GM12878 (cell line): ENCODE results near the gene ZSCAN20. TPM values are rescaled to one million over a fixed set of nuclear protein-coding genes. Genes with fewer than 3 reads are reported as not detected.
A peak's percentile ranks its signal among the peaks of the same experiment; 100 is the strongest.

ENCODE experiments used
- ATAC-seq: fragments of 200-7000 bp; cut with Tn5 transposase; 3 replicates; pipeline ENCODE4 v1.9.1; 2020; ENCODE audit warnings: mild to moderate bottlenecking, moderate library complexity
- BruUV-seq: library from RNA; stranded (reverse); fragments of 400-500 nt; replicated peaks from 2 replicates; lab custom pipeline; 2021; lab: Mats Ljungman, UMichigan
- CTCF ChIA-PET: fragments of 300-600 bp; sonication (Branson Sonifier 250); formaldehyde crosslinking; extraction: SDS; loops from one replicate; lab custom pipeline; 2021; ENCODE audit warnings: inconsistent platforms; lab: Yijun Ruan, JAX
- POLR2A ChIA-PET: fragments of 350-600 bp; formaldehyde crosslinking; extraction: SDS; loops from one replicate; lab custom pipeline; 2021; ENCODE audit warnings: inconsistent platforms; lab: Charles Lee
- RAD21 ChIA-PET: fragments of 300-600 bp; sonication (Branson Sonifier 250); formaldehyde crosslinking; loops from one replicate; lab custom pipeline; 2023; ENCODE audit warnings: antibody characterized with exemption; ENCODE audit not compliant: unreplicated experiment; lab: Charles Lee
- SMC1A ChIA-PET: fragments of 300-600 bp; sonication (Branson Sonifier 250); formaldehyde crosslinking; loops from one replicate; lab custom pipeline; 2023; ENCODE audit not compliant: unreplicated experiment, uncharacterized antibody; lab: Charles Lee
- DNase-seq: peaks from one replicate; pipeline ENCODE4 v3.0.0-alpha.2; 2011; ENCODE audit warnings: low read depth, low spot score
- FAIRE-seq: peaks from 3 replicates; lab custom pipeline; 2011; peaks lifted over from hg19 to GRCh38; lab: Jason Lieb, UNC
- H2AFZ ChIP-seq: 2 replicates; pipeline ENCODE4 v1.6.0; 2011; ENCODE audit warnings: low read depth, low read length, control low read depth; ENCODE audit not compliant: control insufficient read depth
- H3K27ac ChIP-seq: 2 replicates; pipeline ENCODE4 v1.5.1; 2011; ENCODE audit warnings: control low read depth; ENCODE audit not compliant: control insufficient read depth, insufficient read depth
- H3K27me3 ChIP-seq, 2 experiments: replicated peaks in 1 of 2; 2 replicates each; pipeline versions ENCODE4 v1.6.0 to v1.6.1; 2011; ENCODE audit warnings: low read length in 1 of 2; ENCODE audit not compliant: control insufficient read depth in 2 of 2, insufficient read depth in 2 of 2
- H3K36me3 ChIP-seq, 2 experiments: 2 replicates each; pipeline ENCODE4 v1.5.1; 2011; ENCODE audit warnings: low read length in 1 of 2; ENCODE audit not compliant: control insufficient read depth in 2 of 2, insufficient read depth in 2 of 2
- H3K4me1 ChIP-seq: 2 replicates; pipeline ENCODE4 v1.6.1; 2011; ENCODE audit warnings: mild to moderate bottlenecking, low read length, moderate library complexity, mixed read lengths; ENCODE audit not compliant: control insufficient read depth, insufficient read depth
- H3K4me2 ChIP-seq: 2 replicates; pipeline ENCODE4 v1.6.0; 2011; ENCODE audit warnings: control low read depth; ENCODE audit not compliant: control insufficient read depth, insufficient read depth
- H3K4me3 ChIP-seq: fragments of 200-600 bp; sonication (generic); 2 replicates; pipeline ENCODE4 v1.5.1; 2016
- H3K79me2 ChIP-seq: 2 replicates; pipeline ENCODE4 v1.6.0; 2011; ENCODE audit warnings: low read length; ENCODE audit not compliant: control insufficient read depth, insufficient read depth
- H3K9ac ChIP-seq: 2 replicates; pipeline ENCODE4 v1.8.0; 2011; ENCODE audit warnings: low read length, control low read depth, mixed read lengths; ENCODE audit not compliant: control insufficient read depth, insufficient read depth
- H3K9me3 ChIP-seq: replicated peaks from 3 replicates; pipeline ENCODE4 v1.5.1; 2011; ENCODE audit warnings: mild to moderate bottlenecking, low read length; ENCODE audit not compliant: control insufficient read depth, insufficient read depth
- H4K20me1 ChIP-seq: 2 replicates; pipeline ENCODE4 v1.6.0; 2011; ENCODE audit not compliant: control insufficient read depth, insufficient read depth
- BHLHE40 ChIP-seq, 2 experiments: fragments of 450-650 bp in 1 of 2; IDR thresholded peaks; 2 replicates each; pipeline ENCODE4 v1.6.1; 2011 to 2017; ENCODE audit warnings: low read depth in 2 of 2, borderline replicate concordance in 1 of 2, improper control_type of control experiment in 1 of 2, low read length in 1 of 2, mild to moderate bottlenecking in 1 of 2
- DPF2 ChIP-seq: fragments of 450-650 bp; IDR thresholded peaks from 2 replicates; pipeline ENCODE4 v1.6.1; 2017; ENCODE audit warnings: mild to moderate bottlenecking
- EED ChIP-seq: sonication (generic); IDR thresholded peaks from 2 replicates; pipeline ENCODE4 v1.6.1; 2016; ENCODE audit warnings: antibody characterized with exemption, low read depth
- GABPA ChIP-seq: IDR thresholded peaks from 2 replicates; pipeline ENCODE4 v1.6.1; 2014; ENCODE audit warnings: antibody characterized with exemption, low read depth, mild to moderate bottlenecking, inconsistent platforms
- NFIC ChIP-seq: IDR thresholded peaks from 2 replicates; pipeline ENCODE4 v1.6.1; 2012; ENCODE audit warnings: low read depth, mild to moderate bottlenecking, inconsistent platforms, low read length, moderate library complexity
- NFYB ChIP-seq: IDR thresholded peaks from 2 replicates; pipeline ENCODE4 v1.6.1; 2011; ENCODE audit warnings: low read depth, mild to moderate bottlenecking, low read length, improper control_type of control experiment, moderate library complexity; ENCODE audit not compliant: insufficient read depth
- RELA ChIP-seq: fragments of 450-650 bp; IDR thresholded peaks from 2 replicates; pipeline ENCODE4 v1.8.0; 2014; ENCODE audit warnings: borderline replicate concordance; ENCODE audit not compliant: partially characterized antibody
- RUNX3 ChIP-seq: IDR thresholded peaks from 2 replicates; pipeline ENCODE4 v1.6.1; 2012; ENCODE audit warnings: low read length, inconsistent platforms
- SMAD5 ChIP-seq: IDR thresholded peaks from 2 replicates; pipeline ENCODE4 v1.6.1; 2016; ENCODE audit warnings: antibody characterized with exemption, low read depth
- WRNIP1 ChIP-seq: IDR thresholded peaks from 2 replicates; pipeline ENCODE4 v1.6.1; 2011; ENCODE audit warnings: low read depth, low read length, improper control_type of control experiment, borderline replicate concordance
- WGBS: methylation state at CpG from one replicate; pipeline ENCODE4 v1.1.6; 2016; ENCODE audit warnings: low lambda C conversion rate; ENCODE audit not compliant: insufficient replicate concordance, insufficient coverage; ENCODE audit errors: missing lambda C conversion rate; 5-methylcytosine and 5-hydroxymethylcytosine counted together
- in situ Hi-C: fragments of 300-500 bp; cut with MboI; formaldehyde crosslinking; loops from 9 replicates; pipeline ENCODE4 v1.14.3; 2018; ENCODE audit warnings: mixed read lengths
- intact Hi-C: fragments of 100-400 bp; cut with micrococcal nuclease; formaldehyde crosslinking; loops from one replicate; pipeline ENCODE4 v1.14.2; 2022; ENCODE audit not compliant: unreplicated experiment
- polyA plus RNA-seq, 11 experiments: library from polyadenylated mRNA; depleted of rRNA in 4 of 11; unstranded in 6 of 11; stranded (reverse) in 5 of 11; fragments of >200 nt; fragmentation: Nextera tagmentation in 4 of 11; fragmentation: Illumina TruSeq in 1 of 11; extraction: Ambion mirVana in 4 of 11; extraction: Trizol in 1 of 11; gene quantifications; 1 replicate in 1 of 11; 2 replicates in 10 of 11; pipeline versions ENCODE4 v1.2.1 to v1.2.3, GENCODE V29; 2011 to 2016; ENCODE audit warnings: inconsistent platforms in 2 of 11, missing spikeins in 2 of 11, low read depth in 1 of 11
- total RNA-seq, 4 experiments: library from RNA; depleted of rRNA in 3 of 4; stranded (reverse); fragments of >200 nt in 3 of 4; fragmentation: Illumina TruSeq in 1 of 4; extraction: Trizol in 1 of 4; gene quantifications; 2 replicates each; pipeline versions ENCODE4 v1.2.1 to v1.2.3, GENCODE V29; 2013 to 2021
- TF ChIP-seq, protein P1 (sequence below): fragments of 450-650 bp; IDR thresholded peaks from 2 replicates; pipeline ENCODE4 v1.6.1; 2016; ENCODE audit warnings: mild to moderate bottlenecking
- TF ChIP-seq, protein P2 (sequence below): fragments of 450-650 bp; formaldehyde crosslinking; IDR thresholded peaks from 2 replicates; pipeline ENCODE4 v1.4.0; 2020; ENCODE audit warnings: mild to moderate bottlenecking, moderate library complexity
- TF ChIP-seq, protein P3 (sequence below): IDR thresholded peaks from 2 replicates; pipeline ENCODE4 v1.6.1; 2012; ENCODE audit warnings: low read depth, low read length, improper control_type of control experiment
- TF ChIP-seq, protein P4 (sequence below): fragments of 450-650 bp; IDR thresholded peaks from 2 replicates; pipeline ENCODE4 v1.6.1; 2018; ENCODE audit warnings: borderline replicate concordance, mild to moderate bottlenecking; ENCODE audit not compliant: partially characterized antibody

Gene ZSCAN20
- total and polyA plus RNA-seq, 10 of the 15 experiments (the other 5 are each of a cell fraction or from before 2014, with no cell fraction given): 0.35 to 5.1 (median 2.4) TPM

DNA sequence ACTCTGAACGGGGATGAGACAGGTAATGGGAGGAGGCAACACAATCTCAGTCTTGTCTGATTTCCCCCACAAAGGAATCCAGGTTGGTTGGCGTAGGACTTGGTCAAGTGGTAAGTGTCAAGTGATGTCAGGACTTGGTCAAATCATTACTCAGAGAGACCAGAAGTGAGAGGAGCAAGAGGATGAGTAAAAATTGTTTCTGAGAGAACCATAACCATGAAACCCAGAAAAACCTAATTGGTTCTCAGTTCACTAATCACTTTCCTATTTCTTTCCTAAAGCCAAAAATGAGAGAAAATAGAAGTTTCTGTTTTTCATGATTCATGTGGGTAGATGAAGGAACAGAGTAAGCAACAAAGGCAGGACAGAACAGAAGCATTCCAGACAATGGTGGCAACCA lies 46.5 kb upstream of the ZSCAN20 start:
- WGBS: 0% methylated on average over 2 of the region's 2 CpGs
- no peaks in the 10 kb centered on the region for H3K79me2 ChIP-seq
- POLR2A ChIA-PET: no interaction called here
- FAIRE-seq (peak; percentile 70), ATAC-seq (peak; percentile 90), DNase-seq (peak; percentile 41)
- no peak overlapping the region for H2AFZ ChIP-seq
- RAD21 ChIA-PET: interaction anchor here (1.2 kb wide), 1 partner anchor 130 kb away, joined by 3 read pairs; no protein-coding TSS in a partner anchor
- intact Hi-C loops (no loop called here), in situ Hi-C loops (no loop called here)
- no peaks in the 10 kb centered on the region; the same call in 1 of the 3 replicates for H3K9me3 ChIP-seq
- peaks cover 10% of the 10 kb centered on the region for H3K4me1 ChIP-seq
- no peaks in the 10 kb centered on the region for H3K36me3 ChIP-seq
- H3K4me3 ChIP-seq: no peak overlapping the region
- H3K9ac ChIP-seq: no peak overlapping the region
- SMC1A ChIA-PET: no interaction called here
- H3K27ac ChIP-seq: no peak overlapping the region
- no peaks in the 10 kb centered on the region for H4K20me1 ChIP-seq
- peak overlapping the region; percentile 7; the same call in 1 of the 2 replicates for H3K4me2 ChIP-seq
- no TSS peak for BruUV-seq
- CTCF ChIA-PET: interaction anchor here (0.6 kb wide), 1 partner anchor 957 kb away, joined by 4 read pairs; no protein-coding TSS in a partner anchor
- peaks cover 4 to 6% of the 10 kb centered on the region in 2 experiments; a peak in 3 of 4 replicates for H3K27me3 ChIP-seq
- TF ChIP-seq, protein P1, sequence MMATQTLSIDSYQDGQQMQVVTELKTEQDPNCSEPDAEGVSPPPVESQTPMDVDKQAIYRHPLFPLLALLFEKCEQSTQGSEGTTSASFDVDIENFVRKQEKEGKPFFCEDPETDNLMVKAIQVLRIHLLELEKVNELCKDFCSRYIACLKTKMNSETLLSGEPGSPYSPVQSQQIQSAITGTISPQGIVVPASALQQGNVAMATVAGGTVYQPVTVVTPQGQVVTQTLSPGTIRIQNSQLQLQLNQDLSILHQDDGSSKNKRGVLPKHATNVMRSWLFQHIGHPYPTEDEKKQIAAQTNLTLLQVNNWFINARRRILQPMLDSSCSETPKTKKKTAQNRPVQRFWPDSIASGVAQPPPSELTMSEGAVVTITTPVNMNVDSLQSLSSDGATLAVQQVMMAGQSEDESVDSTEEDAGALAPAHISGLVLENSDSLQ: no peak
- TF ChIP-seq GABPA (no peak), EED (no peak), DPF2 (no peak), WRNIP1 (no peak), SMAD5 (no peak), BHLHE40 (IDR thresholded peaks at IDR 0.05; ENCODE audit: borderline replicate concordance in 1 of 2, low read depth in 2 of 2, low read length in 1 of 2) (no peak), RELA (no peak), NFYB (peak; percentile 67), RUNX3 (peak; percentile 77), NFIC (peak; percentile 66)
- TF ChIP-seq, protein P2, sequence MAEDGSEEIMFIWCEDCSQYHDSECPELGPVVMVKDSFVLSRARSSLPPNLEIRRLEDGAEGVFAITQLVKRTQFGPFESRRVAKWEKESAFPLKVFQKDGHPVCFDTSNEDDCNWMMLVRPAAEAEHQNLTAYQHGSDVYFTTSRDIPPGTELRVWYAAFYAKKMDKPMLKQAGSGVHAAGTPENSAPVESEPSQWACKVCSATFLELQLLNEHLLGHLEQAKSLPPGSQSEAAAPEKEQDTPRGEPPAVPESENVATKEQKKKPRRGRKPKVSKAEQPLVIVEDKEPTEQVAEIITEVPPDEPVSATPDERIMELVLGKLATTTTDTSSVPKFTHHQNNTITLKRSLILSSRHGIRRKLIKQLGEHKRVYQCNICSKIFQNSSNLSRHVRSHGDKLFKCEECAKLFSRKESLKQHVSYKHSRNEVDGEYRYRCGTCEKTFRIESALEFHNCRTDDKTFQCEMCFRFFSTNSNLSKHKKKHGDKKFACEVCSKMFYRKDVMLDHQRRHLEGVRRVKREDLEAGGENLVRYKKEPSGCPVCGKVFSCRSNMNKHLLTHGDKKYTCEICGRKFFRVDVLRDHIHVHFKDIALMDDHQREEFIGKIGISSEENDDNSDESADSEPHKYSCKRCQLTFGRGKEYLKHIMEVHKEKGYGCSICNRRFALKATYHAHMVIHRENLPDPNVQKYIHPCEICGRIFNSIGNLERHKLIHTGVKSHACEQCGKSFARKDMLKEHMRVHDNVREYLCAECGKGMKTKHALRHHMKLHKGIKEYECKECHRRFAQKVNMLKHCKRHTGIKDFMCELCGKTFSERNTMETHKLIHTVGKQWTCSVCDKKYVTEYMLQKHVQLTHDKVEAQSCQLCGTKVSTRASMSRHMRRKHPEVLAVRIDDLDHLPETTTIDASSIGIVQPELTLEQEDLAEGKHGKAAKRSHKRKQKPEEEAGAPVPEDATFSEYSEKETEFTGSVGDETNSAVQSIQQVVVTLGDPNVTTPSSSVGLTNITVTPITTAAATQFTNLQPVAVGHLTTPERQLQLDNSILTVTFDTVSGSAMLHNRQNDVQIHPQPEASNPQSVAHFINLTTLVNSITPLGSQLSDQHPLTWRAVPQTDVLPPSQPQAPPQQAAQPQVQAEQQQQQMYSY: no peak
- TF ChIP-seq, protein P3, sequence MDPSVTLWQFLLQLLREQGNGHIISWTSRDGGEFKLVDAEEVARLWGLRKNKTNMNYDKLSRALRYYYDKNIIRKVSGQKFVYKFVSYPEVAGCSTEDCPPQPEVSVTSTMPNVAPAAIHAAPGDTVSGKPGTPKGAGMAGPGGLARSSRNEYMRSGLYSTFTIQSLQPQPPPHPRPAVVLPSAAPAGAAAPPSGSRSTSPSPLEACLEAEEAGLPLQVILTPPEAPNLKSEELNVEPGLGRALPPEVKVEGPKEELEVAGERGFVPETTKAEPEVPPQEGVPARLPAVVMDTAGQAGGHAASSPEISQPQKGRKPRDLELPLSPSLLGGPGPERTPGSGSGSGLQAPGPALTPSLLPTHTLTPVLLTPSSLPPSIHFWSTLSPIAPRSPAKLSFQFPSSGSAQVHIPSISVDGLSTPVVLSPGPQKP: no peak
- TF ChIP-seq, protein P4, sequence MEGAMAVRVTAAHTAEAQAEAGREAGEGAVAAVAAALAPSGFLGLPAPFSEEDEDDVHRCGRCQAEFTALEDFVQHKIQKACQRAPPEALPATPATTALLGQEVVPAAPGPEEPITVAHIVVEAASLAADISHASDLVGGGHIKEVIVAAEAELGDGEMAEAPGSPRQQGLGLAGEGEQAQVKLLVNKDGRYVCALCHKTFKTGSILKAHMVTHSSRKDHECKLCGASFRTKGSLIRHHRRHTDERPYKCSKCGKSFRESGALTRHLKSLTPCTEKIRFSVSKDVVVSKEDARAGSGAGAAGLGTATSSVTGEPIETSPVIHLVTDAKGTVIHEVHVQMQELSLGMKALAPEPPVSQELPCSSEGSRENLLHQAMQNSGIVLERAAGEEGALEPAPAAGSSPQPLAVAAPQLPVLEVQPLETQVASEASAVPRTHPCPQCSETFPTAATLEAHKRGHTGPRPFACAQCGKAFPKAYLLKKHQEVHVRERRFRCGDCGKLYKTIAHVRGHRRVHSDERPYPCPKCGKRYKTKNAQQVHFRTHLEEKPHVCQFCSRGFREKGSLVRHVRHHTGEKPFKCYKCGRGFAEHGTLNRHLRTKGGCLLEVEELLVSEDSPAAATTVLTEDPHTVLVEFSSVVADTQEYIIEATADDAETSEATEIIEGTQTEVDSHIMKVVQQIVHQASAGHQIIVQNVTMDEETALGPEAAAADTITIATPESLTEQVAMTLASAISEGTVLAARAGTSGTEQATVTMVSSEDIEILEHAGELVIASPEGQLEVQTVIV: no peak
